ENCODE measurements around the gene LUC7L3. TPM values are rescaled to one million over a fixed set of nuclear protein-coding genes. Genes with fewer than 3 reads are reported as not detected.

Gene LUC7L3
- total and polyA plus RNA-seq, 2 donors (not counting 3 experiments of a cell fraction or from before 2014, with no cell fraction given): 70.9 to 113 TPM

GRCh38 chr17:50688245-50688644 lies 31.2 kb upstream of the LUC7L3 start:
- Histone ChIP-seq H3K9me1 (replicated peaks; ENCODE audit: control insufficient read depth, extremely low read depth, insufficient read depth, low read length) (no peaks in the 10 kb centered on the region), H3K9ac (replicated peaks; ENCODE audit: extremely low read depth, insufficient read depth, low read length) (no peak overlapping the region), H3K4me1 (ENCODE audit: control insufficient read depth, extremely low read depth, insufficient read depth, low read length) (peaks cover 3% of the 10 kb centered on the region), H3K9me3 (replicated peaks; ENCODE audit: control insufficient read depth, insufficient read depth, low read length) (no peaks in the 10 kb centered on the region), H2AFZ (ENCODE audit: low read depth, low read length) (no peak overlapping the region), H3K27me3 (ENCODE audit: control insufficient read depth in 2 of 2, insufficient read depth in 2 of 2, low read length in 2 of 2) (no peaks in the 10 kb centered on the region), H3K4me3 (replicated peaks in 1 of 3; ENCODE audit: insufficient read depth in 1 of 3, low read depth in 1 of 3, low read length in 3 of 3) (no peak overlapping the region), H3K79me2 (ENCODE audit: control insufficient read depth, insufficient read depth, low read length) (no peaks in the 10 kb centered on the region), H3K4me2 (ENCODE audit: insufficient read depth, low read length) (no peak overlapping the region), H3K27ac (ENCODE audit: insufficient read depth, low read depth, low read length) (no peak overlapping the region), H4K20me1 (replicated peaks; ENCODE audit: control insufficient read depth, extremely low read depth, insufficient read depth, low read length) (no peaks in the 10 kb centered on the region), H3K36me3 (ENCODE audit: control insufficient read depth in 2 of 2, extremely low read depth in 1 of 2, insufficient read depth in 2 of 2, low read length in 2 of 2) (peaks cover 3 to 5% of the 10 kb centered on the region in 2 experiments)
- TF ChIP-seq MAX (IDR thresholded peaks at IDR 0.05; ENCODE audit: insufficient read depth, insufficient read length): no peak
- no peak for TF ChIP-seq GATA2 (IDR thresholded peaks at IDR 0.05; ENCODE audit: insufficient read depth, insufficient read length, low read depth, low read length)
- TF ChIP-seq POLR2AphosphoS5 (IDR thresholded peaks at IDR 0.05; ENCODE audit: insufficient read depth, low read depth, low read length): no peak
- TF ChIP-seq JUN (IDR thresholded peaks at IDR 0.05; ENCODE audit: borderline replicate concordance, insufficient read depth, insufficient read length, low read depth): no peak
- no peak for TF ChIP-seq POLR2A (IDR thresholded peaks at IDR 0.05; ENCODE audit: low read depth, low read length)
- TF ChIP-seq EZH2 (IDR thresholded peaks at IDR 0.05; ENCODE audit: borderline replicate concordance, low read depth, low read length, severe bottlenecking): no peak
- TF ChIP-seq CTCF (IDR thresholded peaks at IDR 0.05; ENCODE audit: extremely low read depth in 1 of 2, insufficient read depth in 1 of 2, low read depth in 1 of 2, low read length in 2 of 2): no peak
- no peak for TF ChIP-seq FOS (IDR thresholded peaks at IDR 0.05; ENCODE audit: borderline replicate concordance, insufficient read depth, low read length)
- dilution Hi-C loops (cut with MboI; ENCODE audit: extremely low pct_ligation_motif_present, low sequenced_read_pairs) (no loop called here), intact Hi-C loops (cut with micrococcal nuclease) (no loop called here)
- POLR2A ChIA-PET: no interaction called here
- DNase-seq (ENCODE audit: low read depth, low spot score) (no peak), FAIRE-seq (no peak)
- CTCF ChIA-PET: interaction anchor here (1.2 kb wide), 1 partner anchor 137 kb away, joined by 3 read pairs; no protein-coding TSS in a partner anchor
- BruUV-seq (replicated peaks): no TSS peak
